Measurements from ENCODE around the gene MPRIP. TPM values are rescaled to one million over a fixed set of nuclear protein-coding genes. Genes with fewer than 3 reads are reported as not detected.

Gene MPRIP
- total RNA-seq, 2 experiments from 2014 or later: 210 to 239 TPM

- POLR2A ChIA-PET: no interaction called here
- Mint-ChIP-seq H3K27ac (no peak overlapping the region), H3K36me3 (no peaks in the 10 kb centered on the region), H3K27me3 (no peaks in the 10 kb centered on the region), H3K9me3 (no peaks in the 10 kb centered on the region), H3K4me1 (peaks cover 26% of the 10 kb centered on the region), H3K4me3 (no peak overlapping the region)
- DNase-seq (no peak), ATAC-seq (ENCODE audit: low read depth) (no peak)
These were observed 63.7 kb downstream of the MPRIP start for GRCh38 chr17:17105976-17106375.

DNA sequence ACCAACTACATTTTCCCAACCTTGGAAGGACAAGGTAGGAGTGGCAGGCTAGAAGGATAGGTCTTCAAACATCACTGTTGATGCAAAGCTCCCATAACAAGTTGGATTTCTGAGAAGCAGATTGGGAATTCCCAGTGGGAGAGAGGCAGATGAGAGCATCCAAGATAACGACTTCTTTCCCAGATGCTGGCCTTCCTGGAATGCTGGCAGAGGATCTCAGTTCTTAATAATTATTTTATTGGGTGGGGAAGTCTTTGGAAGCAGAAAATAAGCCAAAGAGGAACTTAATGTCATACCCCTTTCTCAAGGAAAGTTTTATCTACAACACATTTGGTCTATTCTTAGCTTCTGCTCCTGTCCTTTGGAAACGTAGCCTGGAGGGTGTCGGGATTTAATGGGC is 64.5 kb downstream of the MPRIP start:
- no peak for ATAC-seq (ENCODE audit: low read depth)
- no peak overlapping the region for H3K27ac Mint-ChIP-seq
- DNase-seq: no peak
- no peaks in the 10 kb centered on the region for H3K9me3 Mint-ChIP-seq
- POLR2A ChIA-PET: no interaction called here
- H3K36me3 Mint-ChIP-seq: no peaks in the 10 kb centered on the region
- no peak overlapping the region for H3K4me3 Mint-ChIP-seq
- no peaks in the 10 kb centered on the region for H3K27me3 Mint-ChIP-seq
- peaks cover 26% of the 10 kb centered on the region for H3K4me1 Mint-ChIP-seq

GRCh38 chr17:17107281-17107680 is 65.0 kb downstream of the MPRIP start:
- H3K36me3 Mint-ChIP-seq: no peaks in the 10 kb centered on the region
- H3K4me1 Mint-ChIP-seq: peaks cover 26% of the 10 kb centered on the region
- no peaks in the 10 kb centered on the region for H3K9me3 Mint-ChIP-seq
- H3K27ac Mint-ChIP-seq: no peak overlapping the region
- H3K27me3 Mint-ChIP-seq: no peaks in the 10 kb centered on the region
- DNase-seq: no peak
- POLR2A ChIA-PET: interaction anchor here (1.4 kb wide), 1 partner anchor 66 kb away, joined by 3 read pairs; no protein-coding TSS in a partner anchor
- no peak for ATAC-seq (ENCODE audit: low read depth)
- no peak overlapping the region for H3K4me3 Mint-ChIP-seq

DNA sequence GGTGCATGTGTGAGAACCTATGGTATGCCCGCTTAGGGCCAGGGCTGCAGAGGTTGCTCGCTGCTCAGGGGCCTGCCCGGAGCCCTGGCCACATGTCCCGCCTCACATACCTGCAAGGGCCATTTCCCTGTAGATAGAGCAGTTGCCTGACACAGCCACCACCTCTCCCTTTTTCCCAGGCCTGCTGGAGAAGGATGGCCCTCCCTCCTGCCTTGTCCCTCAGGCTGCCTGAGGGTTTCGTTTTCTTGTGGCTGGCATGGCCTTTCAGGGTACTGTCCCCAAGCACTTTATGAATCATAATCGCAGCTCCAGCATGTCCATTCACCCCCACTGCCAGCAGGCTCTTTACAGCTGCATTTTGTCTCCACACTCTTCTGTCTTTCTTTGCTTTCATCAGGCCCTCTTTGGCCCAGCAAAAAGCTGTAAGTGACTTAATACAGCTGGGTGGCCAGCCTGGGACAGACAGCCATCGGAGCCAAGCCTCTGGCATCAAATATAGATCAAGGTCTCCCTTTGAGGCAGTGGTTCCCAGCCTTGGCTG is 65.7 kb downstream of the MPRIP start:
- H3K36me3 Mint-ChIP-seq: no peaks in the 10 kb centered on the region
- H3K9me3 Mint-ChIP-seq: no peaks in the 10 kb centered on the region
- no peak overlapping the region for H3K4me3 Mint-ChIP-seq
- ATAC-seq (ENCODE audit: low read depth): no peak
- no peaks in the 10 kb centered on the region for H3K27me3 Mint-ChIP-seq
- POLR2A ChIA-PET: interaction anchor here (0.6 to 1.4 kb wide), 3 partner anchors 11 to 252 kb away, joined by 3 read pairs; no protein-coding TSS in a partner anchor
- no peak overlapping the region for H3K27ac Mint-ChIP-seq
- DNase-seq: no peak
- H3K4me1 Mint-ChIP-seq: peaks cover 26% of the 10 kb centered on the region

DNA sequence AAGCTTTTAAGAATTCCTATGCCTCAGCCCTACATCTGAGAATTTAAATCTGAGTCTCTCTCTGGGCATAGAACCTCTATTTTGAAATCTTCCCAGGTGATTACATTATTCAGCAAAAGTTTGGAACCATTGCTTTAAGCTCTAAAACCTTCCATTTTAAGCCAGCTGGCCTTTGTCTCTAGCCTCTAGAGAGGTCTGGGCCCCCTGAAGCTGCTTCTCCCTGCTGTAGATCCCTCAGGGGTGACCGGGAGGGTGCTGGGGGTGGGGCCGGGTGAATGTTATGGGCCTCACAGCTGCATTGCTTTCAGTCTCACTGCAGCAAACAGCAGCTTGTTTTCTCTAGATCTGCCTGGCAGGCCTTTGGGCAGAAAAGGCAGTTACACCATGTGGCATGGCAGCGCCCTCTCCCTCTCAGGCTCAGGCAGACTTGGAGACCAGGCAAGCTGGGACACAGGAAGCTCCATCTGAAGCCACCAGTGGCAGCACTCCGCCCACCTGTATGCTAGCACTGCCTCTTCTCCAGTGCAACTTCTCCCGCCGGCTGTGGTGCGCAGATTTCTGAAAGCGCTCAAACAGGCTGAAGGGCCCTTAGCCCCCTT is 66.3 kb downstream of the MPRIP start:
- POLR2A ChIA-PET: interaction anchor here (0.6 to 1.4 kb wide), 3 partner anchors 11 to 252 kb away, joined by 3 read pairs; no protein-coding TSS in a partner anchor

GRCh38 chr17:17109256-17109655 is 67.0 kb downstream of the MPRIP start:
- POLR2A ChIA-PET: no interaction called here
- no peak for DNase-seq
- peaks cover 29% of the 10 kb centered on the region for H3K4me1 Mint-ChIP-seq
- no peaks in the 10 kb centered on the region for H3K36me3 Mint-ChIP-seq
- H3K4me3 Mint-ChIP-seq: no peak overlapping the region
- H3K27ac Mint-ChIP-seq: peak overlapping the region; percentile 30
- H3K27me3 Mint-ChIP-seq: no peaks in the 10 kb centered on the region
- ATAC-seq (ENCODE audit: low read depth): peak; percentile 27
- H3K9me3 Mint-ChIP-seq: no peaks in the 10 kb centered on the region

More for the DNA sequence above, 66.3 kb downstream of the MPRIP start:
- no peaks in the 10 kb centered on the region for H3K27me3 Mint-ChIP-seq
- H3K36me3 Mint-ChIP-seq: no peaks in the 10 kb centered on the region
- no peaks in the 10 kb centered on the region for H3K9me3 Mint-ChIP-seq
- peaks cover 26% of the 10 kb centered on the region for H3K4me1 Mint-ChIP-seq
- ATAC-seq (ENCODE audit: low read depth) (no peak), DNase-seq (no peak)
- no peak overlapping the region for H3K4me3 Mint-ChIP-seq
- H3K27ac Mint-ChIP-seq: peak overlapping the region; percentile 30

DNA sequence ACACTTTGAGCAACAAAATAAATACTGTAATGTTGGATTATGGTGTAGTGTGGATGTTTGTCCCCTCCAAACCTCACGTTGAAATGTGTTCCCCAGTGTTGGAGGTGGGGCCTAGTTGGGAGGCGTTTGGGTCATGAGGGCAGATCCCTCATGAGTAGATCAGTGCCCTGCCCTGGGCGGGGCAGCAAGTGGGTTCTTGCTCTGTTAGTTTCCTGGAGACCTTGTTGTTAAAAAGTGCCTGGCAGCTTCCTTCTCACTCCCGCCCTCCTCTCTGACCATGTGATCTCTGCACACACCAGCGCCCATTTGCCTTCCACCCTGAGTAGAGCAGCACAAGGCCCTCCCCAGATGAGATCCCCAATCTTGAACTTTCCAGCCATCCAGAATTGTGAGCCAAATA is 67.7 kb downstream of the MPRIP start:
- no peak overlapping the region for H3K4me3 Mint-ChIP-seq
- peaks cover 31% of the 10 kb centered on the region for H3K4me1 Mint-ChIP-seq
- H3K36me3 Mint-ChIP-seq: no peaks in the 10 kb centered on the region
- H3K9me3 Mint-ChIP-seq: no peaks in the 10 kb centered on the region
- POLR2A ChIA-PET: no interaction called here
- H3K27me3 Mint-ChIP-seq: no peaks in the 10 kb centered on the region
- H3K27ac Mint-ChIP-seq: peak overlapping the region; percentile 22
- ATAC-seq (ENCODE audit: low read depth) (peak; percentile 34), DNase-seq (no peak)

- no peak overlapping the region for H3K27ac Mint-ChIP-seq
- H3K4me1 Mint-ChIP-seq: peaks cover 37% of the 10 kb centered on the region
- no peaks in the 10 kb centered on the region for H3K36me3 Mint-ChIP-seq
- DNase-seq (no peak), ATAC-seq (ENCODE audit: low read depth) (no peak)
- H3K27me3 Mint-ChIP-seq: no peaks in the 10 kb centered on the region
- POLR2A ChIA-PET: no interaction called here
- no peaks in the 10 kb centered on the region for H3K9me3 Mint-ChIP-seq
- H3K4me3 Mint-ChIP-seq: no peak overlapping the region
These were observed 68.3 kb downstream of the MPRIP start for GRCh38 chr17:17110520-17110919.

GRCh38 chr17:17111401-17112393 is 69.4 kb downstream of the MPRIP start:
- H3K9me3 Mint-ChIP-seq: no peaks in the 10 kb centered on the region
- POLR2A ChIA-PET: no interaction called here
- no peak for DNase-seq
- no peak for ATAC-seq (ENCODE audit: low read depth)
- no peak overlapping the region for H3K4me3 Mint-ChIP-seq
- H3K27me3 Mint-ChIP-seq: no peaks in the 10 kb centered on the region
- H3K27ac Mint-ChIP-seq: no peak overlapping the region
- peaks cover 43% of the 10 kb centered on the region for H3K4me1 Mint-ChIP-seq
- no peaks in the 10 kb centered on the region for H3K36me3 Mint-ChIP-seq

DNA sequence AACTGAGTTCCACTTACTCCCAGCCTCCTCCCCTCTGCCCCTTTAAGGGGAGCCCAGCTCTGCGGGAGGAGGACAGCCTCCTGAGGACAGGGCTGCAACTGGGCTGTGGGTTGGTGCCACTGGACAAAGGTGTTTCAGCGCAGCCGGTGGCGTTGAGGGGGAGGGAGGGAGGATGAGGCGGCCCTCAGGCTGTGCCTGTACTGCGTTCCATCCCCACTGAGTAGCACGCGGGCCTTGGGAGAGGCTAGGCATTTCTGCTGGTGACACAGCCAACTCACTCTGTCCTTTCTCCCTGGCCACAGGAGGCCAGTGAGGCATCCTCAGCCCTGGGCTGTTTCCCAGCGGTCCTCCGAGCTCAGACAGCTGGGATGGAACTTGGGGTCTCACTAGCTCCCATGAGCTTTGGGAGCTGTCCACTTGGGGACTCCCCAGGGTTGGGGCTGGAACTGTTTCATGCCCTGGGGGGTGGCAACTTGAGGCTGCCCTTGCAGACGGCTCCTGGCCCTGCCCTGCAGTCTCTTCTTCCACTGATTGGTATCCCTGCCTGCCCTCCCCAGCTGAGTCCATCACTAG is 70.5 kb downstream of the MPRIP start:
- Mint-ChIP-seq H3K27ac (no peak overlapping the region), H3K9me3 (no peaks in the 10 kb centered on the region), H3K27me3 (no peaks in the 10 kb centered on the region), H3K4me3 (no peak overlapping the region), H3K36me3 (no peaks in the 10 kb centered on the region), H3K4me1 (peaks cover 45% of the 10 kb centered on the region)
- DNase-seq: no peak
- POLR2A ChIA-PET: no interaction called here
- ATAC-seq (ENCODE audit: low read depth): no peak

DNA sequence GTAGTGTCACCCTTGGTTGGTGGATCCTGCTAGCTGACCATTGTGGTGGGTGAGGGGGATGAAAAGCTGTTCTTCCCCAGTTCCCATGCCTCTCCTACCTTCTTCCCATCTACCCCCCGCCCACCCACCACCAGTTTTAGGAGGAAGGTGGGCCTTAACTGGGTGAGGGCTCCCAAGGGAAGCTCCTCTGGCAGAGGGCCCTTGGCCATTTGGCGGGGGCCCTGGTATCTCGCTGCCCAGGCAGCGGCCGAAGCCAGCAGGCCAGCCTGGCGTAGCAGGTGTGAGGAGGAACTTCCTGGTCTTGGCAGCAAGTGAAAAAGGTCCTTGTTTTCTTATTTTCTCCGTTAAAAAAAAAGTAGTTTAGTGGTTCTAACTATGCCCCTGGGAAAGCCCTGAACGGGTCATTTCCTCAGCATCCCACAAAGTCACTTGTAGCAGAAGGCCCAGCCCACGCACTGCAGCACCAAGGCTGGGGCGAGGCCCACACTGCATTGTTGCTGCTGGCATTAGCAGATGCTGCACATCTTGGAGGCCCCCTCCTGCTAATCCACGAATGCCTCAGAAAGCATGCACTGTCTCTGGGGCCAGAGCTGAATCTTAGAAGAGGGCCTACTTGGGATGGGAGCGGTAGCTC is 72.5 kb downstream of the MPRIP start:
- ATAC-seq (ENCODE audit: low read depth) (no peak), DNase-seq (no peak)
- no peak overlapping the region for H3K4me3 Mint-ChIP-seq
- no peaks in the 10 kb centered on the region for H3K27me3 Mint-ChIP-seq
- POLR2A ChIA-PET: no interaction called here
- H3K9me3 Mint-ChIP-seq: no peaks in the 10 kb centered on the region
- H3K27ac Mint-ChIP-seq: peak overlapping the region; percentile 54
- peaks cover 46% of the 10 kb centered on the region for H3K4me1 Mint-ChIP-seq
- peaks cover 2% of the 10 kb centered on the region for H3K36me3 Mint-ChIP-seq

- Mint-ChIP-seq H3K36me3 (peaks cover 2% of the 10 kb centered on the region), H3K9me3 (no peaks in the 10 kb centered on the region), H3K27ac (no peak overlapping the region), H3K4me1 (peaks cover 45% of the 10 kb centered on the region), H3K4me3 (no peak overlapping the region), H3K27me3 (no peaks in the 10 kb centered on the region)
- no peak for DNase-seq
- ATAC-seq (ENCODE audit: low read depth): no peak
- POLR2A ChIA-PET: no interaction called here
These were observed 73.4 kb downstream of the MPRIP start for GRCh38 chr17:17115620-17116019.

DNA sequence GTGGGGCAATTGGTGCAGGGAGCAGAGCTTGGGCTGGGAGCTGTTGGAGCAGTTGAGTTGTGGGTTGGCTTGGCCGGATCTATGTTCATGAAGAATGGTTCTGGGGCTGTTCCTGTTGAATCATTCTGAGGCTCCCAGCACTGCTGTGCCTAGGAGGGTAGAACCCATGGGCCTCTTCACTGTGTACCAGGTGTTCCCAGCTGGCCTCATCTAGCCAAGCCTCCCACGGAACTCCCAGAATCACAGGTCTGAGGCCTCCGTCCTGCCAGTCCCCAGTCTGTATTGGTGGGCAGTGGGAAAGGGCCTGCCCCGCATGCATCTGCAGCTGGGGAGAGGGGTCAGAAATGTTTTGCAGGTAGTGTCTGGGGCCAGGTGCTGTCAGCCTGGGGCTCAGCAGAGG is 74.1 kb downstream of the MPRIP start:
- DNase-seq (no peak), ATAC-seq (ENCODE audit: low read depth) (no peak)
- Mint-ChIP-seq H3K4me1 (peaks cover 46% of the 10 kb centered on the region), H3K27me3 (no peaks in the 10 kb centered on the region), H3K36me3 (peaks cover 3% of the 10 kb centered on the region), H3K27ac (no peak overlapping the region), H3K9me3 (no peaks in the 10 kb centered on the region), H3K4me3 (no peak overlapping the region)
- POLR2A ChIA-PET: no interaction called here
